Ramos (cell line): ENCODE data around the gene PIK3R1.

ENCODE experiments used
- in situ Hi-C: fragments of 300-500 bp; cut with MboI; formaldehyde crosslinking; loops from one replicate; pipeline ENCODE4 v1.14.3; 2022; ENCODE audit warnings: low sequenced_read_pairs; ENCODE audit not compliant: unreplicated experiment

Gene PIK3R1

GRCh38 chr5:68215208-68215897 is at the start of gene PIK3R1:
Gene PIK3R1 (plus strand): TSS chr5:68215756. CDS start chr5:68226676, 10,920 bp downstream.
- in situ Hi-C loops, result no loop called here

GRCh38 chr5:68167195-68167651 is 48.3 kb upstream of the PIK3R1 start:
- in situ Hi-C loops, result no loop called here

- in situ Hi-C loops, result no loop called here
These were observed 45.7 kb upstream of the PIK3R1 start for GRCh38 chr5:68169903-68170302.

- in situ Hi-C loops, result no loop called here
These were observed 44.6 kb upstream of the PIK3R1 start for GRCh38 chr5:68170826-68171558.

GRCh38 chr5:68172314-68172713 is 43.2 kb upstream of the PIK3R1 start:
- in situ Hi-C loops, result no loop called here

GRCh38 chr5:68173007-68173406 is 42.5 kb upstream of the PIK3R1 start:
- in situ Hi-C loops, result no loop called here

- in situ Hi-C loops, result no loop called here
These were observed 39.3 kb upstream of the PIK3R1 start for GRCh38 chr5:68176253-68176652.

- in situ Hi-C loops, result no loop called here
These were observed 38.6 kb upstream of the PIK3R1 start for GRCh38 chr5:68176802-68177479.

GRCh38 chr5:68177676-68178075 is 37.9 kb upstream of the PIK3R1 start:
- in situ Hi-C loops, result no loop called here

- in situ Hi-C loops, result no loop called here
These were observed 37.0 kb upstream of the PIK3R1 start for GRCh38 chr5:68178579-68178978.

GRCh38 chr5:68180121-68181038 is 35.2 kb upstream of the PIK3R1 start:
- in situ Hi-C loops, result no loop called here

- in situ Hi-C loops, result no loop called here
These were observed 34.4 kb upstream of the PIK3R1 start for GRCh38 chr5:68181039-68181599.

- in situ Hi-C loops, result no loop called here
These were observed 33.5 kb upstream of the PIK3R1 start for GRCh38 chr5:68182094-68182493.

GRCh38 chr5:68182534-68182933 is 33.0 kb upstream of the PIK3R1 start:
- in situ Hi-C loops, result no loop called here

- in situ Hi-C loops, result no loop called here
These were observed 28.1 kb upstream of the PIK3R1 start for GRCh38 chr5:68187268-68188055.

GRCh38 chr5:68189171-68189570 is 26.4 kb upstream of the PIK3R1 start:
- in situ Hi-C loops, result no loop called here

GRCh38 chr5:68189613-68190012 is 25.9 kb upstream of the PIK3R1 start:
- in situ Hi-C loops, result no loop called here

GRCh38 chr5:68190619-68191018 is 24.9 kb upstream of the PIK3R1 start:
- in situ Hi-C loops, result no loop called here
